A549 (cell line): ENCODE data around the gene CEP85.

ENCODE experiments used
- CEBPB ChIP-seq, 2 experiments: fragments of >200 bp in 1 of 2; sonication (Bioruptor Twin) in 1 of 2; formaldehyde crosslinking in 1 of 2; IDR thresholded peaks; 2 replicates each; pipeline ENCODE4 v1.6.1; 2012 to 2016
- CHD4 ChIP-seq: fragments of 200-600 bp; sonication (generic); IDR thresholded peaks from 2 replicates; pipeline ENCODE4 v1.6.1; 2016; ENCODE audit warnings: antibody characterized with exemption, mild to moderate bottlenecking, borderline replicate concordance
- EP300 ChIP-seq, 2 experiments: fragments of >200 bp; sonication (Bioruptor Twin); formaldehyde crosslinking; IDR thresholded peaks; 2 replicates in 1 of 2; 3 replicates in 1 of 2; pipeline ENCODE4 v1.6.1; 2016 to 2017
- HOXB13 ChIP-seq: fragments of 250-450 bp; sonication (Bioruptor Pico); IDR thresholded peaks from 2 replicates; pipeline ENCODE4 v1.5.0; 2020; ENCODE audit warnings: low read depth, mild to moderate bottlenecking, moderate library complexity
- HOXB5 ChIP-seq: fragments of 250-450 bp; sonication (Bioruptor Pico); IDR thresholded peaks from 2 replicates; pipeline ENCODE4 v1.5.0; 2020; ENCODE audit warnings: mild to moderate bottlenecking, moderate library complexity
- POLR2A ChIP-seq: IDR thresholded peaks from 2 replicates; pipeline ENCODE4 v1.6.1; 2012; ENCODE audit warnings: mild to moderate bottlenecking, low read length
- TF ChIP-seq, protein P1 (sequence below): fragments of >200 bp; sonication (Bioruptor Twin); formaldehyde crosslinking; IDR thresholded peaks from 3 replicates; pipeline ENCODE4 v1.5.1; 2016
- TF ChIP-seq, protein P2 (sequence below): fragments of 250-450 bp; sonication (Bioruptor Pico); IDR thresholded peaks from 2 replicates; pipeline ENCODE4 v1.5.0; 2021; ENCODE audit warnings: mild to moderate bottlenecking, moderate library complexity, borderline replicate concordance

DNA sequence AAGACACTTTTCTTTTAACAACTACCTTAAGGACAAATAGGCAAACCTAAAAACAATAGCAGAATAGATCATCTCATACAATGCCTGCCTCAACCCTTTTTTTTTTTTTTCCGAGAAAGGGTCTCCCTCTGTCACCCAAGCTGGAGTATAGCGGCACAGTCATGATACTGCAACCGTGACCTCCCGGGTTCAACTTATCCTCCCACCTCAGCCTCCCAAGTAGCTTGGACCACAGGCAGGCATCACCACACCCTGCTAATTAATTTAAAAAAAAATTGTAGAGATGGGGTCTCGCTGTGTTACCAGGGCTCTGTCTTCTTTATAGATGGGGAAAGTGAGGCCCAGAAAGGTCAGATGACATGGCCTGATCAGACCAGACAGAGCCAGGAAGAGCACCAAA is 53.8 kb downstream of the CEP85 start:
- TF ChIP-seq, protein P1, sequence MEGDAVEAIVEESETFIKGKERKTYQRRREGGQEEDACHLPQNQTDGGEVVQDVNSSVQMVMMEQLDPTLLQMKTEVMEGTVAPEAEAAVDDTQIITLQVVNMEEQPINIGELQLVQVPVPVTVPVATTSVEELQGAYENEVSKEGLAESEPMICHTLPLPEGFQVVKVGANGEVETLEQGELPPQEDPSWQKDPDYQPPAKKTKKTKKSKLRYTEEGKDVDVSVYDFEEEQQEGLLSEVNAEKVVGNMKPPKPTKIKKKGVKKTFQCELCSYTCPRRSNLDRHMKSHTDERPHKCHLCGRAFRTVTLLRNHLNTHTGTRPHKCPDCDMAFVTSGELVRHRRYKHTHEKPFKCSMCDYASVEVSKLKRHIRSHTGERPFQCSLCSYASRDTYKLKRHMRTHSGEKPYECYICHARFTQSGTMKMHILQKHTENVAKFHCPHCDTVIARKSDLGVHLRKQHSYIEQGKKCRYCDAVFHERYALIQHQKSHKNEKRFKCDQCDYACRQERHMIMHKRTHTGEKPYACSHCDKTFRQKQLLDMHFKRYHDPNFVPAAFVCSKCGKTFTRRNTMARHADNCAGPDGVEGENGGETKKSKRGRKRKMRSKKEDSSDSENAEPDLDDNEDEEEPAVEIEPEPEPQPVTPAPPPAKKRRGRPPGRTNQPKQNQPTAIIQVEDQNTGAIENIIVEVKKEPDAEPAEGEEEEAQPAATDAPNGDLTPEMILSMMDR: no peak
- TF ChIP-seq CHD4: no peak
- TF ChIP-seq POLR2A: no peak
- TF ChIP-seq, protein P2, sequence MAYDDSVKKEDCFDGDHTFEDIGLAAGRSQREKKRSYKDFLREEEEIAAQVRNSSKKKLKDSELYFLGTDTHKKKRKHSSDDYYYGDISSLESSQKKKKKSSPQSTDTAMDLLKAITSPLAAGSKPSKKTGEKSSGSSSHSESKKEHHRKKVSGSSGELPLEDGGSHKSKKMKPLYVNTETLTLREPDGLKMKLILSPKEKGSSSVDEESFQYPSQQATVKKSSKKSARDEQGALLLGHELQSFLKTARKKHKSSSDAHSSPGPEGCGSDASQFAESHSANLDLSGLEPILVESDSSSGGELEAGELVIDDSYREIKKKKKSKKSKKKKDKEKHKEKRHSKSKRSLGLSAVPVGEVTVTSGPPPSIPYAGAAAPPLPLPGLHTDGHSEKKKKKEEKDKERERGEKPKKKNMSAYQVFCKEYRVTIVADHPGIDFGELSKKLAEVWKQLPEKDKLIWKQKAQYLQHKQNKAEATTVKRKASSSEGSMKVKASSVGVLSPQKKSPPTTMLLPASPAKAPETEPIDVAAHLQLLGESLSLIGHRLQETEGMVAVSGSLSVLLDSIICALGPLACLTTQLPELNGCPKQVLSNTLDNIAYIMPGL: no peak
- TF ChIP-seq HOXB13: no peak
- no peak for TF ChIP-seq EP300 (IDR thresholded peaks at IDR 0.05)
- no peak for TF ChIP-seq HOXB5
- TF ChIP-seq CEBPB (IDR thresholded peaks at IDR 0.05): no peak
